ENCODE results near the gene MCM8.

MCM8 gene

GRCh38 chr20:5971203-5971602 lies 20.8 kb downstream of the MCM8 start:
- TF ChIP-seq ZFX (IDR thresholded peaks at IDR 0.05; ENCODE audit: borderline replicate concordance): no peak
- peak overlapping the region; percentile 66 for H3K27ac ChIP-seq

DNA sequence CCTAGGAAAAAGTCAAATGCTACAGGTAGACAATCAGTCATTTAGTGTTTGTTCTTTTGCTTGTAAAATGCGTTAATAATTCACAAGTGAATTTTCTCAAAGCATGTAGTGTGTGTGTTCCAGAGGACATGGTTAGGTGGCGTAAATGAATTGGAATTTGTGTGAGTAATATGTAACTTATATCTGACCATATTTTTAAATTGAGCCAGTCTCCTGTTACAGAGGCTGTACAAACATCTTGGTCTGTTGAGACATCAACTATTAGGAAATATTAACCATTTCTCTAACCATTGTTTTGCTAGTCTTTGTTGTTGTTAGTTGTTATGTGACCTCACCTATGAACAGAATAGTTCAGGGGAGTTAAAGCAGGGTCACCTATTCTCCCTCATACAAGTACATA lies 22.7 kb downstream of the MCM8 start:
- H3K27ac ChIP-seq: peak overlapping the region; percentile 66
- TF ChIP-seq ZFX (IDR thresholded peaks at IDR 0.05; ENCODE audit: borderline replicate concordance): no peak
- TF ChIP-seq, protein P1, sequence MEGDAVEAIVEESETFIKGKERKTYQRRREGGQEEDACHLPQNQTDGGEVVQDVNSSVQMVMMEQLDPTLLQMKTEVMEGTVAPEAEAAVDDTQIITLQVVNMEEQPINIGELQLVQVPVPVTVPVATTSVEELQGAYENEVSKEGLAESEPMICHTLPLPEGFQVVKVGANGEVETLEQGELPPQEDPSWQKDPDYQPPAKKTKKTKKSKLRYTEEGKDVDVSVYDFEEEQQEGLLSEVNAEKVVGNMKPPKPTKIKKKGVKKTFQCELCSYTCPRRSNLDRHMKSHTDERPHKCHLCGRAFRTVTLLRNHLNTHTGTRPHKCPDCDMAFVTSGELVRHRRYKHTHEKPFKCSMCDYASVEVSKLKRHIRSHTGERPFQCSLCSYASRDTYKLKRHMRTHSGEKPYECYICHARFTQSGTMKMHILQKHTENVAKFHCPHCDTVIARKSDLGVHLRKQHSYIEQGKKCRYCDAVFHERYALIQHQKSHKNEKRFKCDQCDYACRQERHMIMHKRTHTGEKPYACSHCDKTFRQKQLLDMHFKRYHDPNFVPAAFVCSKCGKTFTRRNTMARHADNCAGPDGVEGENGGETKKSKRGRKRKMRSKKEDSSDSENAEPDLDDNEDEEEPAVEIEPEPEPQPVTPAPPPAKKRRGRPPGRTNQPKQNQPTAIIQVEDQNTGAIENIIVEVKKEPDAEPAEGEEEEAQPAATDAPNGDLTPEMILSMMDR (IDR thresholded peaks at IDR 0.05): no peak

- H3K27ac ChIP-seq: peak overlapping the region; percentile 66
- no peak for TF ChIP-seq ZFX (IDR thresholded peaks at IDR 0.05; ENCODE audit: borderline replicate concordance)
- TF ChIP-seq, protein P1 (IDR thresholded peaks at IDR 0.05): no peak
Observed at GRCh38 chr20:5973971-5974370, 23.5 kb downstream of the MCM8 start.

DNA sequence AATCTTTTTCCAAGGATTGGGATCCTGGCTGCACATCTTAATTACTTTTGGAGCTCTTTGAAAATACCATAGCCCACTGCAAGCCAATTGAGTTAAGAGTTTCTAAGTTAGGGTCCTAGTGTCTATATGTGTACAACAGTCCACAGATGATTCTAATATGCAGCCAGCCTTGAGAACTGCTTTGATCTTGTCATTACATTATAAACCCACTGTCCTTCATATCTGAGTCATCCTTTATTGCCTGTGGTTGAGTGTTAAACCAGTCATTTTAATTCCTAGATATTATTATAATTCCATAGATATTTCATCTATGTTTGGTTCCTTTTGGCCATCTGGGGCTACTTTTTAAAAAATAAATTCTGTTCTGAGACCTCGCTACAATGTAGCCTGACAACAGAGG lies 24.1 kb downstream of the MCM8 start:
- H3K27ac ChIP-seq: peak overlapping the region; percentile 66
- TF ChIP-seq, protein P1 (IDR thresholded peaks at IDR 0.05): no peak
- no peak for TF ChIP-seq ZFX (IDR thresholded peaks at IDR 0.05; ENCODE audit: borderline replicate concordance)

DNA sequence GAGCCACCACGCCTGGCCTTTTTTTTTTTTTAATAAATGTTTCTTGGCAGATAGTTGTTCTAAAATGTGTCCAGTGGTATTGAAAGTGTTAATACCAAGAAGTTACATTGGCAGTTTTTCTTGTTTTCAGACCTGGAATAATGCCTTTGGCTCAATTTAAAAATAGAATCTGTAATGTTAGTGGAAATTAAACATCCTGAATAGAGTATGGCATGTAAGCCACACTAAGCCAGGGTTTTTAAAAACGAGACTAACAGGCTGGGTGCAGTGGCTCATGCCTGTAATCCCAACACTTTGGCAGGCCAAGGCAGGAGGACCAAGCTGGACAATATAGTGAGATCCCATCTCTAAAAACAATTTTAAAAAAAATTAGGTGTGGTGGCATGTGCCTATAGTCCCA lies 25.3 kb downstream of the MCM8 start:
- TF ChIP-seq ZFX (IDR thresholded peaks at IDR 0.05; ENCODE audit: borderline replicate concordance): no peak
- TF ChIP-seq, protein P1 (IDR thresholded peaks at IDR 0.05): no peak
- peak overlapping the region; percentile 18; the same call in 1 of the 2 replicates for H3K27ac ChIP-seq

GRCh38 chr20:5977223-5977622 lies 26.8 kb downstream of the MCM8 start:
- H3K27ac ChIP-seq: 0 out of 2 replicates have a peak overlapping the region, but pooled peaks have one; percentile 3
- TF ChIP-seq, protein P1 (IDR thresholded peaks at IDR 0.05): no peak
- TF ChIP-seq ZFX (IDR thresholded peaks at IDR 0.05; ENCODE audit: borderline replicate concordance): no peak

- TF ChIP-seq, protein P1 (IDR thresholded peaks at IDR 0.05): no peak
- TF ChIP-seq ZFX (IDR thresholded peaks at IDR 0.05; ENCODE audit: borderline replicate concordance): no peak
- H3K27ac ChIP-seq: no peak overlapping the region
Observed at GRCh38 chr20:5977975-5978374, 27.5 kb downstream of the MCM8 start.

- TF ChIP-seq, protein P1 (IDR thresholded peaks at IDR 0.05): no peak
Observed at GRCh38 chr20:5979801-5980200, 29.3 kb downstream of the MCM8 start.

More at GRCh38 chr20:5979801-5980200, 29.3 kb downstream of the MCM8 start:
- H3K27ac ChIP-seq: no peak overlapping the region
